A673 (cell line): ENCODE measurements around the gene RNFT2. TPM values are rescaled to one million over a fixed set of nuclear protein-coding genes. Genes with fewer than 3 reads are reported as not detected.

ENCODE experiments used
- BruUV-seq: library from RNA; stranded (reverse); fragments of 400-500 nt; replicated peaks from 2 replicates; lab custom pipeline; 2021; lab: Mats Ljungman, UMichigan
- CTCF ChIA-PET: fragments of 300-600 bp; sonication (Branson Sonifier 250); formaldehyde crosslinking; loops from one replicate; lab custom pipeline; 2022; ENCODE audit warnings: antibody characterized with exemption; lab: Charles Lee
- POLR2A ChIA-PET: fragments of 300-600 bp; sonication (Branson Sonifier 250); formaldehyde crosslinking; loops from one replicate; lab custom pipeline; 2022; ENCODE audit warnings: antibody characterized with exemption; ENCODE audit not compliant: low non-redundant PET; lab: Charles Lee
- DNase-seq: peaks from one replicate; pipeline ENCODE4 v3.0.0-alpha.2; 2015; ENCODE audit warnings: low spot score
- H3K27ac ChIP-seq: fragments of 200-600 bp; sonication (generic); 2 replicates; pipeline ENCODE4 v1.5.1; 2016; ENCODE audit warnings: mixed run types, low read depth, mild to moderate bottlenecking, mixed read lengths, antibody characterized with exemption, low read length; ENCODE audit not compliant: poor library complexity, severe bottlenecking
- H3K27me3 ChIP-seq: fragments of 200-600 bp; sonication (generic); replicated peaks from 2 replicates; pipeline ENCODE4 v1.6.1; 2017; ENCODE audit warnings: mixed run types, low read depth, mild to moderate bottlenecking, mixed read lengths, antibody characterized with exemption, low read length; ENCODE audit not compliant: insufficient read depth, poor library complexity
- H3K36me3 ChIP-seq: fragments of 200-600 bp; sonication (generic); 2 replicates; pipeline ENCODE4 v1.6.1; 2016; ENCODE audit warnings: mixed run types, mild to moderate bottlenecking, mixed read lengths, antibody characterized with exemption, low read length; ENCODE audit not compliant: insufficient read depth, poor library complexity, severe bottlenecking
- H3K4me1 ChIP-seq: fragments of 200-600 bp; sonication (generic); 2 replicates; pipeline ENCODE4 v1.6.1; 2017; ENCODE audit warnings: mixed run types, mild to moderate bottlenecking, mixed read lengths, antibody characterized with exemption, low read length; ENCODE audit not compliant: insufficient read depth, poor library complexity, severe bottlenecking
- H3K4me3 ChIP-seq: fragments of 200-600 bp; sonication (generic); 2 replicates; pipeline ENCODE4 v1.5.1; 2016; ENCODE audit warnings: low read depth, mixed run types, mild to moderate bottlenecking, mixed read lengths, low read length; ENCODE audit not compliant: poor library complexity, severe bottlenecking
- H3K9me3 ChIP-seq: fragments of 200-600 bp; sonication (generic); 2 replicates; pipeline ENCODE4 v1.6.1; 2016; ENCODE audit warnings: mixed run types, low read depth, mild to moderate bottlenecking, mixed read lengths, antibody characterized with exemption, low read length; ENCODE audit not compliant: poor library complexity, severe bottlenecking
- EZH2 ChIP-seq: fragments of 200-600 bp; sonication (generic); IDR thresholded peaks from 2 replicates; pipeline ENCODE4 v1.6.1; 2017; ENCODE audit warnings: borderline replicate concordance, low read depth, mild to moderate bottlenecking, mixed read lengths, antibody characterized with exemption, low read length; ENCODE audit not compliant: poor library complexity, severe bottlenecking
- intact Hi-C: fragments of 100-400 bp; cut with micrococcal nuclease; formaldehyde crosslinking; loops from one replicate; pipeline ENCODE4 v1.10.0; 2022; ENCODE audit not compliant: unreplicated experiment
- total RNA-seq: library from RNA; stranded (reverse); gene quantifications from 2 replicates; pipeline ENCODE4 v1.2.3, GENCODE V29; 2021
- TF ChIP-seq, protein P1 (sequence below): fragments of 300-800, 200-600 bp; sonication (generic); conservative IDR thresholded peaks from 2 replicates; pipeline ENCODE4 v1.5.1; 2017; ENCODE audit warnings: low read depth, mild to moderate bottlenecking, antibody characterized with exemption, low read length, moderate library complexity, mixed read lengths

Gene RNFT2
- total RNA-seq, 1 experiment from 2014 or later, result 36.4 TPM

DNA sequence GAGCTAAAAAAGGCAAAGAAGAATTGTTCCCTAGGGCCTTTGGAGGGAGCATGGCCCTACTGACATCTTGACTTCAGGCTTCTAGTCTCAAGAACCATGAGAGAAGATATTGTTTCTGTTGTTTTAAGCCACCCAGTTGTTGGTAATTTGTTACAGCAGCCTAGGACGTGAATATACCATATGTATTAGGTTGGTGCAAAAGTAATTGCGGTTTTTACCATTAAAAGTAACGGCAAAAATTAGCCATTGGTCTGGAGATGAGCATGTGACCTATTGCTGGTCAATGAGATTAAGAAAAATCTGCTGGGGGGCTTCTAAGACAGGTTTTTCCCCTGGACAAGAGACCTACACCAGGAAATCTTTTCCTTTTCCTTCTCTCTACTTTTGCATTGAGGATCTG lies 152.9 kb downstream of the RNFT2 start:
- no peak overlapping the region for H3K27ac ChIP-seq
- BruUV-seq, result no TSS peak
- TF ChIP-seq, protein P1, sequence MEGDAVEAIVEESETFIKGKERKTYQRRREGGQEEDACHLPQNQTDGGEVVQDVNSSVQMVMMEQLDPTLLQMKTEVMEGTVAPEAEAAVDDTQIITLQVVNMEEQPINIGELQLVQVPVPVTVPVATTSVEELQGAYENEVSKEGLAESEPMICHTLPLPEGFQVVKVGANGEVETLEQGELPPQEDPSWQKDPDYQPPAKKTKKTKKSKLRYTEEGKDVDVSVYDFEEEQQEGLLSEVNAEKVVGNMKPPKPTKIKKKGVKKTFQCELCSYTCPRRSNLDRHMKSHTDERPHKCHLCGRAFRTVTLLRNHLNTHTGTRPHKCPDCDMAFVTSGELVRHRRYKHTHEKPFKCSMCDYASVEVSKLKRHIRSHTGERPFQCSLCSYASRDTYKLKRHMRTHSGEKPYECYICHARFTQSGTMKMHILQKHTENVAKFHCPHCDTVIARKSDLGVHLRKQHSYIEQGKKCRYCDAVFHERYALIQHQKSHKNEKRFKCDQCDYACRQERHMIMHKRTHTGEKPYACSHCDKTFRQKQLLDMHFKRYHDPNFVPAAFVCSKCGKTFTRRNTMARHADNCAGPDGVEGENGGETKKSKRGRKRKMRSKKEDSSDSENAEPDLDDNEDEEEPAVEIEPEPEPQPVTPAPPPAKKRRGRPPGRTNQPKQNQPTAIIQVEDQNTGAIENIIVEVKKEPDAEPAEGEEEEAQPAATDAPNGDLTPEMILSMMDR, result no peak
- no peak for TF ChIP-seq EZH2
- no peak overlapping the region for H3K4me3 ChIP-seq
- POLR2A ChIA-PET, result no interaction called here
- DNase-seq, result no peak
- H3K4me1 ChIP-seq, result no peaks in the 10 kb centered on the region
- intact Hi-C loops, result no loop called here
- no peaks in the 10 kb centered on the region for H3K27me3 ChIP-seq
- CTCF ChIA-PET, result interaction anchor here (0.6 kb wide), 1 partner anchor 457 kb away, joined by 3 read pairs; no protein-coding TSS in a partner anchor
- no peaks in the 10 kb centered on the region for H3K36me3 ChIP-seq
- H3K9me3 ChIP-seq, result no peaks in the 10 kb centered on the region

DNA sequence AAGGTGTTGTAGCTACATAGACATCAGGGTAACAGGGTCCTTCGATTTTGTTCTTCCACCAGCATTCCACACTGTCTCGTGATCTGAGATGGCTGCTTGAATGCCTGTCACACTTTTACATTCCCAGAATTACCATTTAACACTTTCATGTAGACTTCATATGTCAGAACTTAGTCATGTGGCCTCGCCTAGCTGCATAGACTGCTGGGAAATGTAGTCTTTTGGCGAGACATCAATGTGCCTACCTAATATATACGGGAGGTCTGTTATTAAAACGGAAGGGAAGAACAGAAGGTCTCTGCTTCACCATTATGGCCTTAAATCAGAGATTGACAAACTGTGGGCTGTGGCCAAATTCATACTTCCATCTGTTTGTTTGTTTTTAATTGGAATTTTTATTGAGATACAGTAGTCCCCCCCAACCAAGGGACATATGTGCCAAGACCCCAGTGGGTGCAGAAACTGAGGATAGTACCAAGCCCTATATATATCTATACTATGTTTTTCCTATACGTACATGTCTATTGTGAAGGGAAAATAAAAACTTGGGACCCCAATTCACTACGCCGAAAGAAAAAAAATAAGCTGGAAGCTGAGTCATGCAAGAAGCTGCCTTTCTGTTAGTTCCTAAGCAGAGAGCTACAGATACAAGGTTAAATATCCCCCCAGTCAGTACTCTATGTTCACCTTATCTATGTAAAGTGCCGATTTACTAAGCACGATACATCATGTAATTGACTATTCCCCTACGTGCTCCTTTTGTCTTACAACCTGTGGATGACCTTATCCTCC lies 154.4 kb downstream of the RNFT2 start:
- no peak for TF ChIP-seq EZH2
- TF ChIP-seq, protein P1, result no peak
- intact Hi-C loops, result no loop called here
- Histone ChIP-seq H3K9me3 (no peaks in the 10 kb centered on the region), H3K27me3 (no peaks in the 10 kb centered on the region), H3K27ac (no peak overlapping the region), H3K4me1 (no peaks in the 10 kb centered on the region), H3K4me3 (no peak overlapping the region), H3K36me3 (no peaks in the 10 kb centered on the region)
- CTCF ChIA-PET, result no interaction called here
- no TSS peak for BruUV-seq
- DNase-seq, result peak; percentile 49
- POLR2A ChIA-PET, result no interaction called here

DNA sequence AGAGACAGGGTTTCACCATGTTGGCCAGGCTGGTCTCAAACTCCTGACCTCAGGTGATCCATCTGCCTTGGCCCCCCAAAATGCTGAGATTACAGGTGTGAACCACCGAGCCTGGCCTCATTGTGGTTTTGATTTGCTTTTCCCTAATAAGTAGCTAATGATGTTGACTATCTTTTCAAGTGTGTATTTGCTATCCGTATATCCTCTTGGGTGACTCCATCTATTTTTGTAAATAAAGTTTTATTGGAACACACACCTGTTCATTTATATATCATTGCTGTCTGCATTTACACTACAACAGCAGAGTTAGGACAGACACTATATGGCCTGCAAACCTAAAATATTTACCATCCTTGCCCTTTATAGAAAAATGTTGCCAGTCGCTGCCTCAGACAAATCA lies 156.8 kb downstream of the RNFT2 start:
- CTCF ChIA-PET, result no interaction called here
- H3K4me3 ChIP-seq, result no peak overlapping the region
- TF ChIP-seq, protein P1, result no peak
- no peak for TF ChIP-seq EZH2
- H3K9me3 ChIP-seq, result no peaks in the 10 kb centered on the region
- BruUV-seq, result no TSS peak
- H3K36me3 ChIP-seq, result no peaks in the 10 kb centered on the region
- no peaks in the 10 kb centered on the region for H3K4me1 ChIP-seq
- no peak for DNase-seq
- POLR2A ChIA-PET, result no interaction called here
- peaks cover 8% of the 10 kb centered on the region for H3K27me3 ChIP-seq
- intact Hi-C loops, result no loop called here
- H3K27ac ChIP-seq, result no peak overlapping the region
